HG03469 (cell line): ENCODE data around the gene CDKN2A.

Source experiments
- ATAC-seq: cut with Tn5 transposase; IDR thresholded peaks from one replicate; pipeline ENCODE4 v1.9.1; 2021; ENCODE audit warnings: mild to moderate bottlenecking, moderate library complexity, moderate number of reproducible peaks; ENCODE audit not compliant: unreplicated experiment

The CDKN2A gene

DNA sequence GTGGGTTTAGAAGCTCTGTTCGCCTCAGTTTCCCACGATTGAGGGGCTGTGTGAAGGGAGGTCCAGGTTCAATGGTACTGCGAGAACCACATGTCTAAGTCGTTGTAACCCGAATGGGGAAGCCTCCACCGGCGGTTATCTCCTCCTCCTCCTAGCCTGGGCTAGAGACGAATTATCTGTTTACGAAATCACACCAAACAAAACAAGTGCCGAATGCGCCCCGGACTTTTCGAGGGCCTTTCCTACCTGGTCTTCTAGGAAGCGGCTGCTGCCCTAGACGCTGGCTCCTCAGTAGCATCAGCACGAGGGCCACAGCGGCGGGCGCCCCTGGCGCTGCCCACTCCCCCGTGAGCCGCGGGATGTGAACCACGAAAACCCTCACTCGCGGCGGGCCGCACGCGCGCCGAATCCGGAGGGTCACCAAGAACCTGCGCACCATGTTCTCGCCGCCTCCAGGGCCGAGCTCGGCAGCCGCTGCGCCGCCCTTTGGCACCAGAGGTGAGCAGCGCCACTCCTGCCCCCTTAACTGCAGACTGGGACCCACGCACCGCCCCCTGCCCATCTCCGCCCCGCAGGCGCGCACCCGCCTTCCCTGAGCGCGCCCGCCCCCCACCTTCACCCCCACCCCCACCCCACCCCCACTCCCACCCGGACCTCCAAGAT is at the start of gene CDKN2A:
Gene CDKN2A (minus strand): TSS at position 500 of the 663 bp plus-strand sequence.
- ATAC-seq = peak; percentile 26

DNA sequence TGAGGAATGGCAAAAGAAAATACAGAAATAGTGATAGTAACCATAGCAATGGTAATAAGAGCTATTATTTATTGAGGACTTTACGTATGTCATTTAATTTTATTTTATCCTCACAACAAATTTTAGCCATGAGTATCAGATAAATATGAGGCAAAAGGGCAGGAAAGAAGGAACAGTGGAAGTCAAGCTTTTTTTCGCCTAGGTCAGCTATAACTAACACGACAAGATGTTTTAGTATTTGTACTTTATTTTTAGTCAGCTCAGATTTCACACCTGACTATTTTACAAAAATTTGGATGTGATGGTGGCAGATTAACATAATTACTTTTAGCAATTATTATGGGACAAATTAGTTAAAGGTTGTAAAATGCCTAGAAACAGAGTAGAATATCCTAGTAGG is 49.7 kb upstream of the CDKN2A start:
- ATAC-seq = no peak

DNA sequence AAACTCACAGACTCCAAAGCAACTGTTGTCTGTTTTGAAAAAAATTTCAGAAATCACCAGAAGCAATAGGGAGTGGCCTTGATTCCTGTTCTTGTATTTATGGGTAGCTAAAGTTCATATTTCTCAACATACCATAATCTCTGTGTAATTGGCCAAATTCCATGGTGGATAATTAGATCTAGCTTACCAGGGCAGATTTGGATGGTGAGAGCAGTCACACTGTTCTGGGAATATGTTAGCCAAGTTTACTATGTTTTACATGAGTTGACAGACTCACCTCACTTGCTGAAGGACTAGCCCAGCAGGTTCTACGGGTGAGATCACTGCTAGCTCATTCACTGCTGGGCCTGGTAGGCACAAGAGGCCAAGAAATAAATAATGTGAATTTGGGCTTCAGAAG is 47.6 kb upstream of the CDKN2A start:
- ATAC-seq = no peak

DNA sequence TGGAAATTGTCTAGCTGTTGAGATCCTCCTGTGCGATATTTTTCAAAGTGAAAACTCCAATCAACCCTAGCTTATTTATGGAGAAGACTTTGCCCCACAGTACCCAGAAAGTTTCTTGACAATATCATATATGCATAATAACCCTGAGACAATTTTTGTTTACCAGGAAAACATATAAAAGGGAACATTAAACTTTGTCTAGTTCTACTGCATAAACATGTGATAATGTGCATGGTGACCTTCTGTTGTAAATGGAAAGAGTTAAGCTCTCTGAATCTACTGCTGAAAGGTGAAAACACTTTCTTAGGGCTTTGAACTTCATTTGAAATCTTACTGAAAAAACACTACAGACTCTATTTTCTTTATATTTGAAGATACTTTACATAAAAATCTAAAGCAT is 47.2 kb upstream of the CDKN2A start:
- ATAC-seq = no peak

DNA sequence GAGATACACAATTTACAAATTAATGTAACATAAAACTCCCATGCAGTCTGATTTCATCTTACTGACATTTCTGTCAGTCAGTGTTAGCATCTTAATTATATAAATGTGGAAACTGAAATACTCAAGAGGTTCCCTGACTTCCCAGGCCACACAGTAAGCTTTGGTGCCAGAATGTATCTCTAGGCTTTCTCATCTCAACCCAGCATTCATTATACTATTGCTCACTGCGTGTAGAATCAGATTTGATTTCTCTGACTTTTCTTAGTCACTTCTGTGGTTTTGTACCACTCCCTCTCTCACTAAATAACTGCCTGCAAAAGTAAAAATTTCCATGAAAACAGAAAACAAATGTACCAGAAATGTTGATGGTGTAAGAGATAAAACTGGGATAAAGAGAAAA is 46.6 kb upstream of the CDKN2A start:
- no peak for ATAC-seq

DNA sequence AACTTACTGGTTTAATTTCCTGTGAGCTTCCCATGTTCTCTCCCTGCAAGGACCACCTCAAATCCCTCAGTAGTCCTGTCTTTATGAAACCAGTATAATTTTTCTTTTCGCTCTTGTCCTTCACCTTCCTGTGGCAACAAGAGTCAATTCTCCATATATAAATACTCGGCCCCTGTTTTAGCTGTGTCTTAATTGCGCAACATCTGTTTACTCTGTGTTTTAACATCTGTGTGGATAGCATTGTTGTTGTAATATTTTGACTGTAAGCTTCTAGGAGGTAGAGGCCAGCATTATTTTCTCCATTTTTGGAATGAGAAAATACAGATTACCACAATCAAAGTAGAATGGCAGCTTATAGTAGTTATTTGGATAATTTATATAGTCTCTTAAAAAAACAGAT is 45.1 kb upstream of the CDKN2A start:
- no peak for ATAC-seq

DNA sequence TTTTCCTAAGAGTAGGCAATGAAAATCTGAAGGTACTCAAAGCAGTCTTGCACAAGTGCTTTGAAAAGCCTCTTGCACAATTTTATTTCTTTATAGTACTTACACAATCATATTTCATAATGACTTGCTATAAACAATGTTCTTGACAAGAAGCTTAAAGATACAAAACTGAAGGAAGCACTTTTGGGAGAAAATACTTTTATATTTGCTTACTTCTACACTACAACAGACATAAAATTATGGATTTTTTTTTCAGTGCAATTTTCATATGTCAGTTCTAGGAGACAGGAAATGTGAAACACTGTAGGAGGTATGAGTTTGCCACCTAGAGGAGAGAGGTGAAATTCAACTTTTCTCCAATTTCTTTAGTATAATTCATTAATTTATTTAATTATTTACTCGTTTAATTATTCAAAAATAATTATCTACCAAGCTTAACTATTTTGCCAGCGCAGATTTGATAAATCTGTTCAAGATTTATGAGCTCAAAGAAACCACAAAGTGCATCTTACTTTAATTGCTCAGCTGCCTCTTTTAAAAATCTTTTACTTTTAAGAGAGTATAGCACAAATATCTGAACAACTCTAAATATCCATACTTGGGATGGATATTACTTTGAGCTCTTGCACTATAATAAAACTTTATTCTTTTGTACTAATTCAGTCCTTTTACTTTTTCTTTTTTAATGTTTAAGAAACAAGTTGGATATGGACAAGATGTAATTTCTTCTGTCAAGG is 43.9 kb upstream of the CDKN2A start:
- no peak for ATAC-seq

DNA sequence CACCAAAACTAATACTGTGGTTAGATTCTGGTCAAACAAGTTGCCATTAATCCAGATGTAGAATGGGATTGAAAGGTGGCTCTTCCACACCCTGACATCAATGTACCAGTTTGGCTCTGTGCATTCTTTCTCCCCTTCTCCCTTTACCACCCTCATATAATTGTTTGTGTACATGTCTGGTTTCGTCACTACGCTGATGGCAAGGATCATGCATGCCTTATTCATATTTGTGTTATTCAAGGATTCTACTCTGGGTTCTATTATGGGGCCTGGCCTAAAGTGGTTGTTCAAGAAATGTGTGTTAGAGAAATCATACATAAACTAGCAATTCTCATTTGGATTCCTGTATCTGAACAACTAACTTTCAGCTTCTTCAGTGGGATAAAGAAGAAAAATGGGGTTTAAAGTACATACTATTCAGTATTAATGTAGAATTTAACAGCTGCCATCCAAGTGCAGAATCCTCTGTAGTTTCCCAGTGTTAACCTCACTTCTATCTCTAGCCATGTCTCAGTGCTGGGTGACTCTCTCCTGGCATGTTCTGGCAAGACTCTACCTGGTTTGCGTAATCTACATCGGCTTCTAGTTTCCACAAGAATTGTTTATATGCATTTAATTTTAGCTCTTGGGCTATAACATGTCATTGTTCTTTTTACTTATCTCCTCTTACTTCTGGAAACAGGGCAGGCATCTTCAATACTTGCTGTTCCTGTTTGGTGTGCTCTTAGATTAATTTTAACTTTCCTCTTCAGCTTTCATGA is 42.9 kb upstream of the CDKN2A start:
- ATAC-seq = no peak

DNA sequence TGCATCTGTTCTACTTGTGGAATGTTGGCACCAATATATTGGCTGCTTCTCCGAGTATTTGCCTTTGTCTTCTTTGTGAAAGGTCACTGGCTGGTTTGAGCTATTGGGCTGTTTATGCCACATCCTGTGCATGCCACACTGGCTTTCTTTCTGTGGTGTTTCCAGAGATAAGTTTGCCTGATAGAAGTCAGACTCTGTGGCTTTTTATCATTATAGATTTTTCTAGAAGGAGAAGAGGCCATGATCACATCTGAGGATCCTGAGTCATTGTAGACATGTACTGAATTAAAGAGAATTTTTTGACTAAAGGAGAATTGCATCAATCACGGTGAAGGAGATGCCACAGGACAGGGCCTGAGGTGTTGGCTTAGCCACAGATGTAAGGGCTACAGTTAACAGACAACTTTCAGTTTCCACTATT is 41.4 kb upstream of the CDKN2A start:
- ATAC-seq = no peak

DNA sequence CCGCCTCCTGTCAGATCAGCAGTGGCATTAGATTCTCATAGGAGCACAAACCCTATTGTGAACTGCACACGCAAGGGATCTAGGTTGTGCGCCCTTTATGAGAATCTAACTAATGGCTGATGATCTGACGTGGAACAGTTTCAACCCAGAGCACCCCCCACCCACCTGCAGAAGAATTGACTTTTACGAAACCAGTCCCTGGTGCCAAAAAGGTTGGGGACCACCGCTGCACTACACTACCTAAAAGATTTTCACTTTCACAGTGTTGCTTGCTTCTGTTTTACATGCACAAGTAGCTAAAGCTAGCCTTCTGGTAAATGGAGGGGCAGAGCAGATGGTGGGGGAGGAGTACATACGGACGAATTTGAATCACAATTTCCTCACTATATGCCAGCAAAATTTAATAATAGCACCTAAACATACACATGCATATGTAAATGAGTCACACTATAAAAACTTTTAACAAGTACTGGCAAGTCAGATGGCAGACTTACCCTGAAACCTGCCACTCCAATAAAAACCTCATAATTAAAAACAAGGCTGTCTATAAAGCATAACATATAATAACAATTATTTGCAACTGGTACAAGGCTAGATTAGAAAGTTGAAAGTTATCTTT is 38.9 kb upstream of the CDKN2A start:
- no peak for ATAC-seq

DNA sequence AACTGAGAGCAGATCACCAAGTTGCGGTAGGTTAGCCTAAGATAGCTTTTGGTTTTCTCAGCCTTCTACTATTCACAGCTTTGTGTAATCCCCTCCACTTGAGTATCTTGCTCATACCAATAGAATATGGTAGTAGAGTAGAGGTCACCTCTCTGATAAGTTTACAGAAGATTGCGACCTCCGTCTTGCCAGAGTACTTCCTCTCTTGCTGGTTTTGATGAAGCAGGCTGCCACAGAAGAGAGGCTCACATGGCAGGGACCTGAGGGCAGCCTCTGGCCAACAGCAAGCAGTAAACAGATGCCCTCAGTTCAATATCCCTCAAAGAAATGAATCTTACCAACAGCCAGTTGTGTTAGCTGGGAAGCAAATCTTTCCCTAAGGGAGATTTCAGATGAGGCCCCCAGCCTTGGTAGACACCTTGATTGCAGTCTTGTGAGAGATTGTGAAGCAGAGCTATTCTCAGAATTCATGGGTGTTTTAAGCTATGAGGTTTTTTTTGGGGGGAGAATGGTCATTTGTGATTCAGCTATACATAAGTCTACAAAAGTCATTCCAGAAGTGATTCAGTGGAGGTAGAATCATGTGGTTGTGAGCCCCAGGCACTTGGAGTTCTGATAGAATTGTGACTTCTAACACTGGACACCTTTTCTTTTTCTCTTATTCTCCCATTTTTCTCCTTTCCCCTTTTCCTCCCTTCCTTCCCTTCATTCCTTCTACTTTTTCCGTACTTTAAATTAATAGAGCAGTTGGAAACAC is 37.6 kb upstream of the CDKN2A start:
- no peak for ATAC-seq

DNA sequence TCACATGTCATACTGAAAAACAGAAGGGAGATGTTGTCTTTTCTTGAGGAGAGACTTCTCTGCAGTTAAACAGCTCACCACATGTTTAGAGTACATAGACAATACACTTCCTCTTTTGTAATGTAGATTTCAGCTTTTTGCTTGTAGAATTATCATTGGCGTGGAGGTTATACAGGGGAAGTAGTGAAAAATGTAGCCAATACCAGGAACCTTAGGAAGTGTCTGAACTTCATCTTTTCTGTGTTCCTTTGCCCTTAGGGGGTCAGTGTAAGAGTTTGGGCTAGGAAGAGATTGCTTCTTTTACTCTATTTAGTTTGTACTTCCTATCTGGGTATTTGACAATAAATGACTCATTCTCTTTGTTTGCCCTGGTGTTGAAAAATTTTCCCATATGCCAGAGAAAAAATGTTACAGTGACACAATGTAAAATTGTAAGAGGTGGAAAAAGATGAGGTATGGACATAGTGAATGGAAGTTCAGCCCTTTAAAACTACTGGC is 36.0 kb upstream of the CDKN2A start:
- peak; percentile 91 for ATAC-seq

DNA sequence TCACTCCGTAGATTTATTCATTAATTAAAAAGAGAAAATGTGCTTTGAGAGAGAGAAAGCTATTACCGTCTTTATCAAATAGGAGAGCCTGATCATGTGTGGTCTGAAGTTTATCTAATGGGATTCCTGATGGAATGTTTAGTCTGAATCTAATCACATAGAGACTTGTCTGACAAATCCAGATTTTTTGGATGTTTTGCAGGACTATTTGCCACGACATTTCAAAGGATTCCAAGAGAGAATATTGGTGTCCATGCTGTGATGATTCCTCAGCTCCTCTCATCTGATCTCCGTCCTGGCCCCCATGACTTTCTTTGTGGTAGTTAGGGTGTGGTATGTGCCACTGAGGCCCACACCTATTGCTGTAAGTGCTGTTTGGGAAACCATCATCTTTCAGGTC is 35.0 kb upstream of the CDKN2A start:
- ATAC-seq = no peak

DNA sequence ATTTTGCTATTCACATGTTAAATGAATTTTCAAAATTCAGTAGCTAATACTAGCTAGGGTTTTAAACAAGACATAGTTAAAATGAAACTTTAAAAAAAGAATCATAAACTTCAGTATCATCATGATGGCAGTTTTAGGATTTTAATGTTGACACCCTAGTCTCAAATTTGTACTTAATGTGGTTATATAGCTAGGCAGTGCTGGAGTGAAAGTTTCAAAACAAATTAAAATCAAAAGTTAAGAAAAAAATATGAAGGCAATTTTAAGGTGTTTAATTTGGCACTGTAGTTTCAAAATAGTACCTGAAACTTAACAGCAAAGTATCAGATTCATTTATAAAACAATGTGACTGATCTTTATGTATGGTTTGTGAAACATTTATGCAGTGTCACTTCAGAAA is 34.2 kb upstream of the CDKN2A start:
- ATAC-seq = no peak

DNA sequence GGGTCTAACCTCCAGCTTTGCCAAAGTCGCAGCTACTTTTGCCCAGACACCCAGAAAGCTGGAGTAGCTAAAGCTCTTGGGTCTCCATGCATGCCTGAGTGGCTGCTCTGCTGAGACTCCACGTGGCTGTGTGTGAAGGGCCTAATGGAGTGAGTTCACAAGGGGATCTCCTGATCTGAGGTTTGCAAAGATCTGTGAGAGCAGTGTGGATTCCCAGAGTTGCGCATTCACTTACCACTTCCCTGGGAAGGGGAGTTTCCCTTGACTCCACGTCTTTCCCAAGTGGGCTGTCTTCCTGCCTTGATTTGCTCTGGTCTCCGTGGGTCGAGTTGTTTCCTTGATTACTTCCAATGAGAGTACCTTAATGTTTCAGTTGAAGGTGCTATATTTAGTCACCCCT is 32.5 kb upstream of the CDKN2A start:
- no peak for ATAC-seq

DNA sequence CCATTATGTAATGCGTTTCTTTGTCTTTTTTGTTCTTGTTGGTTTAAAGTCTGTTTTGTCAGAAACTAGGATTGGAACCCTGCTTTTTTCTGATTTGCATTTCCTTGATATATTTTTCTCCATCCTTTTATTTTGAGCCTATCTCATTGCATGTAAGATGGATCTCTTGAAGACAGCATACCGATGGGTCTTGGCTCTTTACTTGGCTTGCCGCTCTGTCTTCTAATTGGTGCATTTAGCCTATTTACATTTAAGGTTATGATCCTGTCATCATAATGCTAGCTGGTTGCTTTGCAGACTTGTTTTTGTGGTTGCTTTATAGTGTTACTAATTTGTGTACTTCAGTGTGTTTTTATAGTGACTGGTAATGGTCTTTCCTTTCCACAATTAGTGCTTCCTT is 28.2 kb upstream of the CDKN2A start:
- ATAC-seq = no peak

DNA sequence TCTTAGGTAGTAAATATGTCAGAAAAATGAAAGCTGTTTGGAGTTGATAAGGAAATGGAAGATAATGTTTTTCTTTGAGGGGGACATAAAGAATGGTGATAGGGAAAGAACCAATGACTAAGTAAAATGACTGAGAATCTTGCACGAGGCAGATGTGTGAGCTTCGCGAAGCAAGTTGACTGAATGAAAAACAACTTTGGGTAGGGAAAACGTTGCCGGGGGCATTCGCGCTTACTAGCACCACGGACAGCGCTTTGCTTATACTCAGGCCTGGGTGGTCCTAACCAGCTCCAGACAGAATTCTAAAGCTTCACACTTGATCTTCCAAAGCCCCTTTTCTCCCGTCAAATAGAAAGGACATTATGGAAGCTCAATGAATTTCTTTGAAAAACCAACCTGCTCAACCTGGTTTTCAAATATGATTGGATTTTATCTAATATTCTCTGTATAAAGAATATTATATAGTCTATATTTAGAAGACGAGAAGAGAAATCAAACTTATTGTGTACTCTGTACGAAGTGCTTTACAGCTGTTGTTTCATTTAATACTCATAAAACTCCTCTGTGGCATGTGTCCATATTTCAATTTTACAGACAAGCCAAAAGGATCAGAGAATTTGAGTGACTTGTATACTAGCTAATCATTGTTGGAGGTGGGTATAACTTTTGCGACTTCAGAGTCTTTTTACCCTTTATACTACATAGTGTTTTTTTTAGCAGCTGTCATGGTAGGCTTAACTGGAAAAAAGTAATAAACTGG is 16.9 kb upstream of the CDKN2A start:
- ATAC-seq = no peak

DNA sequence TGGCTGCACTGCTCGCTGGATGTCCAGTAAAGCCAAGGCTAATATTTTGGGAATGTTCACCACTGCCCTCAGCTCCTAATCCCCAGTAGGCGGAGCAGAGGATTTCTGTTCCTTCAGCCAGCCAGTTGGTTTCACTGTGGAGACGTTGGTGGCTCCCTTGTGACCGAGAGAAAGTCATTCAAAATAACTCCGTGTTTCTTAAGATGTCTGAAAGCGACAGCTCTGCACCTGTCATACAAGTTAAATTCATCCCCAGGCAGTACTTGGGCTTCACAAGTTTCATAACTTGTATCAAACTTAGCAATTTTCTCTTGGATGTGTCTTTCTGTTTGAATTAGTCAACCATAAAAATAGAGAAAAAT is 15.3 kb upstream of the CDKN2A start:
- peak; percentile 23 for ATAC-seq

DNA sequence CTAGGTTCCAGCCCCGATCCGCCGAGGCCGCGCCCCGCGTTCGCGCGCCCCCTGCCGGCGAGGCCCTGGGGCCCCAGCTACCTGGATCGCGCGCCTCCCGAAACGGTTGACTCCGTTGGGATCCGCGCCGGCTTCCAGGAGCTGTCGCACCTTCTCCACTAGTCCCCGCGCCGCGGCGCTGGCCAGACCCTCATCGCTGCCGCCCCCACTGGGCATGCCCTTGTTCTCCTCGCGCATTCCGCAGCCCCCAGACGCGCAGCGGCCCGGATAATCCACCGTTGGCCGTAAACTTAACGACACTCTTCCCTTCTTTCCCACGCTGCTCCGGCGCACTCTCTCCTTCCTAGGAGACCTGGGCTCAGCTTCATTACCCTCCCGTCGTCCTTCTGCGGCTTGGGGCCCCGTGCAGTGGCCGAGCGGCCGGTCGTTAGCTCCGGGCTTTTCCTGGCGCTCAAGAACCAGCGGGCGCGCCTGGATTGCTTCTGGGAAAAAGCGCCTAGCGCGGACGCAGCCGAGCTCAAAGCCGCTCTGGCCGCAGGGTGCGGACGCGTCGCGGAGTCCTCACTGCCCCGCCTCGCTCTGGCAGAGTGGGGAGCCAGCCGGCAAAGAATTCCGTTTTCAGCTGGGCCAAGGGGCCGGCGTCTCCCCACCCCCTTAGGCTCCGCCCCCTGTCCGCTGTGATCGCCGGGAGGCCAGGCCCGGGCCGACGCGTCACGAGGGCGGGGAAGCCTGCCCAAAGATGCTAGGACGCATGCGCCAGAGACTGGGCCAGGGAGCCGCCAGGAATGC is 14.7 kb upstream of the CDKN2A start, which contains the start of gene CDKN2B:
Gene CDKN2B (minus strand): TSS at position 589 of the 789 bp plus-strand sequence. CDS start 352 bp downstream, at position 237.
- ATAC-seq = peak; percentile 83
